Uterus (tissue), 2 donors: ENCODE measurements around the gene BCAT1.

Experiments
- CTCF ChIP-seq, 4 experiments: fragments of 200-600 bp in 2 of 4; fragments of 450-650 bp in 2 of 4; sonication (generic) in 2 of 4; IDR thresholded peaks; one replicate each; pipeline ENCODE4 v1.5.1; 2016 to 2019; ENCODE audit warnings: antibody characterized with exemption in 4 of 4, mild to moderate bottlenecking in 2 of 4, moderate library complexity in 1 of 4
- POLR2A ChIP-seq, 2 donors: fragments of 450-650 bp; IDR thresholded peaks; one replicate each; pipeline ENCODE4 v1.6.1; 2016; ENCODE audit warnings: antibody characterized with exemption in 2 of 2, mild to moderate bottlenecking in 1 of 2, moderate library complexity in 1 of 2

- TF ChIP-seq CTCF (IDR thresholded peaks at IDR 0.05) (no peak), POLR2A (IDR thresholded peaks at IDR 0.05) (no peak)
Measured at GRCh38 chr12:24928131-24928530, 20.8 kb downstream of the BCAT1 start.
